ENCODE data around the gene EPC2. TPM values are rescaled to one million over a fixed set of nuclear protein-coding genes. Genes with fewer than 3 reads are reported as not detected.

EPC2 gene
- total and polyA plus RNA-seq, 2 experiments from 2014 or later = 6.3 to 27.0 TPM

- no peak for DNase-seq (ENCODE audit: low spot score)
- Histone ChIP-seq H3K4me3 (no peak overlapping the region), H3K27ac (ENCODE audit: low read depth) (no peak overlapping the region), H4K20me1 (replicated peaks; ENCODE audit: insufficient read depth) (peaks cover 3% of the 10 kb centered on the region; the same call in 1 of the 2 replicates), H3K9me2 (ENCODE audit: insufficient read depth) (peaks cover 10% of the 10 kb centered on the region; the same call in 1 of the 2 replicates), H3K79me2 (replicated peaks; ENCODE audit: insufficient read depth) (peaks cover 100% of the 10 kb centered on the region), H3K27me3 (ENCODE audit: insufficient read depth) (no peaks in the 10 kb centered on the region), H3K4me1 (ENCODE audit: insufficient read depth) (peaks cover 12% of the 10 kb centered on the region), H3K36me3 (ENCODE audit: insufficient read depth) (no peaks in the 10 kb centered on the region), H3K4me2 (no peak overlapping the region), H2AFZ (no peak overlapping the region), H3F3A (replicated peaks; ENCODE audit: low read depth) (no peaks in the 10 kb centered on the region)
- TF ChIP-seq NANOG (IDR thresholded peaks at IDR 0.05; ENCODE audit: borderline replicate concordance) = no peak
- no peak for TF ChIP-seq JUNB (IDR thresholded peaks at IDR 0.05; ENCODE audit: unreplicated experiment)
- no peak for TF ChIP-seq ZNF331 (CRISPR knock-in tag; IDR thresholded peaks at IDR 0.05; ENCODE audit: low read depth)
- TF ChIP-seq REST (IDR thresholded peaks at IDR 0.05; ENCODE audit: unreplicated experiment) = no peak
- no peak for TF ChIP-seq EZH2 (IDR thresholded peaks at IDR 0.05; ENCODE audit: low read depth, unreplicated experiment)
- TF ChIP-seq EZH2phosphoT487 (IDR thresholded peaks at IDR 0.05; ENCODE audit: unreplicated experiment) = no peak
- no peak for TF ChIP-seq CREB1 (CRISPR knock-in tag; IDR thresholded peaks at IDR 0.05; ENCODE audit: low read depth)
- TF ChIP-seq POLR2AphosphoS5 (IDR thresholded peaks at IDR 0.05; ENCODE audit: low read depth) = no peak
- TF ChIP-seq STAT1 (IDR thresholded peaks at IDR 0.05; ENCODE audit: unreplicated experiment) = no peak
- no peak for TF ChIP-seq ZNF114 (CRISPR knock-in tag; IDR thresholded peaks at IDR 0.05)
- no peak for TF ChIP-seq CTCF (conservative IDR thresholded peaks at IDR 0.05; ENCODE audit: low read depth in 2 of 2)
- no peak for TF ChIP-seq ETS1 (IDR thresholded peaks at IDR 0.05)
- no peak for TF ChIP-seq ZNF462 (CRISPR knock-in tag; IDR thresholded peaks at IDR 0.05)
- Mint-ChIP-seq H3K36me3 (ENCODE audit: low read depth) (peaks cover 16% of the 10 kb centered on the region), H3K27ac (no peak overlapping the region), H3K4me1 (peaks cover 32% of the 10 kb centered on the region), H3K27me3 (ENCODE audit: insufficient read depth, low read depth, poor library complexity) (no peaks in the 10 kb centered on the region), H3K9me3 (no peaks in the 10 kb centered on the region), H3K4me3 (no peak overlapping the region)
- no peak for ATAC-seq
Measured at GRCh38 chr2:148716378-148716920, 71.9 kb downstream of the EPC2 start.

Measured in GM23338 (cell line).